Measurements from ENCODE around the gene LRRC8E. TPM values are rescaled to one million over a fixed set of nuclear protein-coding genes. Genes with fewer than 3 reads are reported as not detected.

The LRRC8E gene
- total and polyA plus RNA-seq, 7 donors: 0.03 to 0.26 (median 0.09) TPM; not detected in 1

DNA sequence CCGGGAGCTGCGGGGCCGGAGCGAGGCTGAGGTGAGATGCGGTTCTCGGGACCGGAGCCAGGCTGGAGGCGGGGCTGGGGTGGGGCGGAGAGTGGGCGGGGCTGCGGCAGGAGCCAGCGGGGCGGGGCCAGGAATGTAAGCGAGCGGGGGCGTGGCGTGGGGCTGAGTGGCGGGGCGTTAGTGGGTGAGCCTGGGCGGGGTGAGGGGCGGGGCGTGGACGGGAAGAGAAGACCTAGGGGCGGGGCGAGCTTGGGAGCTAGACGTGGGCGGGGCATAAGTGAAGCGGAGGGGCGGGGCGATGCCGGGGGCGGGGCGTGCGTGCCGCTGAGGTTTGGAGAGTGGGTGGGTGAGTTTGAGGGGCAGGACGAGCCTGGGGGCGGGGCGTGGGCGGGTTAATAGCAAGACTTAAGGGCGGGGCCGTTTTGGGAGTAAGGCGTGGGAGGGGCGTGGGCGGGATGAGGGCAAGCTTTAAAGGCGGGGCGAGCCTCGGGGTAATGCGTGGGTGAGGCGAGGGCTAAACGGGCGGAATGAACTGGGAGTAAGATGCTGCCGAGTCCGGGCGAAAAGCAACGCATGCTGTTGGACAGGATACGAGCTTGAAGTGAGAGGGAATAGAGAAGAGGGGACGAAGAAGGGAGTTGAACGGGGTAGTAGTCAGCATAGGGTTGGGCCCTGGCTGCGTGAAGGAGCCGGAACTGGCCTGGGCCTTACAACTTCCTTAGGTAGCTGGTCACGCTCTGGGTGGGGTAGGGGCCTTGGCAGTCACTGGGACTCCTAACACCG, 32.4 kb downstream of the LRRC8E start:
- Histone ChIP-seq H3K36me3 (ENCODE audit: insufficient read depth in 1 of 2, low read depth in 1 of 2) (peaks cover 3 to 15% of the 10 kb centered on the region in 2 donors), H3K9me3 (no peaks in the 10 kb centered on the region), H3K4me3 (peak overlapping the region; percentile 82), H3K27me3 (ENCODE audit: insufficient read depth in 3 of 3, low read length in 2 of 3) (peaks cover 0 to 14% (median 0%) of the 10 kb centered on the region in 3 donors), H3K27ac (peak overlapping the region; percentile 74), H3K4me1 (peaks cover 24% of the 10 kb centered on the region)
- 1 to 2% (median 1%) methylated on average over 37 to 62 of the region's 62 CpGs for WGBS, 3 donors
- ATAC-seq: peak; percentile 83 to 86 (median 86)
- TF ChIP-seq, protein P1, sequence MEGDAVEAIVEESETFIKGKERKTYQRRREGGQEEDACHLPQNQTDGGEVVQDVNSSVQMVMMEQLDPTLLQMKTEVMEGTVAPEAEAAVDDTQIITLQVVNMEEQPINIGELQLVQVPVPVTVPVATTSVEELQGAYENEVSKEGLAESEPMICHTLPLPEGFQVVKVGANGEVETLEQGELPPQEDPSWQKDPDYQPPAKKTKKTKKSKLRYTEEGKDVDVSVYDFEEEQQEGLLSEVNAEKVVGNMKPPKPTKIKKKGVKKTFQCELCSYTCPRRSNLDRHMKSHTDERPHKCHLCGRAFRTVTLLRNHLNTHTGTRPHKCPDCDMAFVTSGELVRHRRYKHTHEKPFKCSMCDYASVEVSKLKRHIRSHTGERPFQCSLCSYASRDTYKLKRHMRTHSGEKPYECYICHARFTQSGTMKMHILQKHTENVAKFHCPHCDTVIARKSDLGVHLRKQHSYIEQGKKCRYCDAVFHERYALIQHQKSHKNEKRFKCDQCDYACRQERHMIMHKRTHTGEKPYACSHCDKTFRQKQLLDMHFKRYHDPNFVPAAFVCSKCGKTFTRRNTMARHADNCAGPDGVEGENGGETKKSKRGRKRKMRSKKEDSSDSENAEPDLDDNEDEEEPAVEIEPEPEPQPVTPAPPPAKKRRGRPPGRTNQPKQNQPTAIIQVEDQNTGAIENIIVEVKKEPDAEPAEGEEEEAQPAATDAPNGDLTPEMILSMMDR (IDR thresholded peaks at IDR 0.05): no peak
- peak; percentile 100 for DNase-seq
- intact Hi-C loops (cut with DNase I): no loop called here

DNA sequence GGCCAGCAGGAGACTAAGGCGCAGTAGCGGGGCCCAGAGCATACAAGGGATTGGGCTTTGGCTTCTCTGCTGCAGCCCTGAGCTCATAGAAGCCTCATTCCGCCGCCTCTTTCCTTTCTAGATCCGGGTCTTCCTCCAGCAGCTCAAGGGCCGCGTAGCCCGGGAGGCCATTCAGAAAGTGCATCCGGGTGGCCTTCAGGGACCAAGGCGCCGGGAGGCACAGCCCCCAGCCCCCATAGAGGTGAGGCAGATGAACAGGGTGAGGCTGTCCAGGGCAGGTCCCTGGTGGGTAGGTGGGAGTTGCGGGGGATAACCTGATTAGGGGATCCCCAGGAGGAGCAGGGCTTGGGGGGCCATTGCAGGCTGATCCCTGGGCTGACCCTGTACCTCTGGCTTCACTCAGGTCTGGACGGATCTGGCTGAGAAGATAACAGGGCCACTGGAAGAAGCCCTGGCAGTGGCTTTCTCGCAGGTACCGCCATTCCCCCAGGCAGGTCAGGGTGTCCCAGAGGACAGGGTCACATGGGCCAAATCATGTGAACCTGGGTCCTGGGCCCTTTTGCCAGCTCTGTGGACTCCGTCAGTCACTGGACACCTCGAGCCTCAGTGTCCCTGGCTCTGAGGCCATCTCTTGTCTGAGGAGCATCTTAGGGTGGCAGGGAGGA, 33.1 kb downstream of the LRRC8E start:
- intact Hi-C loops (cut with DNase I): no loop called here
- TF ChIP-seq, protein P1 (IDR thresholded peaks at IDR 0.05): no peak
- 44 to 50% (median 48%) methylated on average over 15 to 17 of the region's 17 CpGs for WGBS, 3 donors
- DNase-seq: peak in 1 of 2 donors; percentile 66
- H3K27ac ChIP-seq: peak overlapping the region; percentile 70
- peaks cover 0 to 14% (median 0%) of the 10 kb centered on the region in 3 donors for H3K27me3 ChIP-seq (ENCODE audit: insufficient read depth in 3 of 3, low read length in 2 of 3)
- peaks cover 26% of the 10 kb centered on the region for H3K4me1 ChIP-seq
- no peak for ATAC-seq
- H3K9me3 ChIP-seq: no peaks in the 10 kb centered on the region
- H3K4me3 ChIP-seq: peak overlapping the region; percentile 61
- H3K36me3 ChIP-seq (ENCODE audit: insufficient read depth in 1 of 2, low read depth in 1 of 2): peaks cover 3 to 15% of the 10 kb centered on the region in 2 donors

DNA sequence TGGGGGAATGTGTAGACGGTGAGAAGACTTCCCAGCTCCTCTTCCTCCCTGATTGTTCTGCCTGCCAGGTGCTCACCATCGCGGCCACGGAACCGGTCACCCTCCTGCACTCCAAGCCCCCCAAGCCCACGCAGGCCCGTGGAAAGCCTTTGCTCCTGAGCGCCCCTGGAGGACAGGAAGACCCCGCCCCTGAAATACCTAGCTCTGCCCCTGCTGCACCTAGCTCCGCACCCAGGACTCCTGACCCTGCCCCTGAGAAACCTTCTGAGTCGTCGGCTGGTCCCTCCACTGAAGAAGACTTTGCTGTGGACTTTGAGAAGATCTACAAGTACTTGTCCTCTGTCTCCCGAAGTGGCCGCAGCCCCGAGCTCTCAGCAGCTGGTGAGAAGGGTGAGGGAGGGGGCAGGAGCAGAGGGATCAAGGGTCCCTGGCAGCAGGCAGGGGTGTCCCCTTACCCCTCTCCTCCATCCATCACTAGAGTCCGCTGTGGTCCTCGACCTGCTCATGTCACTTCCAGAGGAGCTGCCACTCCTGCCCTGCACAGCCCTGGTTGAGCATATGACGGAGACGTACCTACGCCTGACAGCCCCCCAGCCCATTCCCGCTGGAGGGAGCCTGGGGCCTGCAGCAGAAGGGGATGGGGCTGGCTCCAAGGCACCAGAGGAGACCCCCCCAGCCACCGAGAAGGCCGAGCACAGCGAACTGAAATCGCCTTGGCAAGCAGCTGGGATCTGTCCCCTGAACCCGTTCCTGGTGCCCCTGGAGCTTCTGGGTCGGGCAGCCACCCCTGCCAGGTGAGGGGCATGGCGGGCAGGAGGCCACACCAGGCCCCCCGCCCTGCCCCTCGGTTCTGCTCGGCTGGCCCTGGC, 33.9 kb downstream of the LRRC8E start:
- TF ChIP-seq, protein P1 (IDR thresholded peaks at IDR 0.05): no peak
- H3K4me3 ChIP-seq: no peak overlapping the region
- peak; percentile 21 to 55 for DNase-seq

DNA sequence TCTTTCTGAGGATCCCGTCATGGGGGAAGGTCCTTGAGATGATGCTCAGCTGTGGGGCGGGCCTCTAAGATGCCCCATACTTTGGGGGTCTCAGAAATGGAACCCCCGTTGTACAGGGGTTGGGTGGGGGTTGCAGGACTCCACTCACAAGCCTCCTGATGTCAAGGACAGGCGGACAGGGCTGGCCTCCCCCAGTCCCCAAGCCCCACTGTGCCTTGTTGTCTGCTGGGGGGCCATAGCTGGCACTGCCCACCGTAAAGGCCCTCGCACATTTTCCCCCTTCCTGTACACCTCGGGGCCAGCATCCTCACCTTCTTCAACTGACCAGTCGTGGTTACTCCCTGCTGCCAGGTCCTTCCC, 34.5 kb downstream of the LRRC8E start:
- no peaks in the 10 kb centered on the region for H3K9me3 ChIP-seq
- intact Hi-C loops (cut with DNase I): no loop called here
- peaks cover 0 to 2% (median 0%) of the 10 kb centered on the region in 3 donors for H3K27me3 ChIP-seq (ENCODE audit: insufficient read depth in 3 of 3, low read length in 2 of 3)
- ATAC-seq (no peak), DNase-seq (no peak)
- 85 to 89% (median 89%) methylated on average over 8 of the region's 8 CpGs for WGBS, 3 donors
- H3K27ac ChIP-seq: no peak overlapping the region
- peaks cover 3 to 18% of the 10 kb centered on the region in 2 donors for H3K36me3 ChIP-seq (ENCODE audit: insufficient read depth in 1 of 2, low read depth in 1 of 2)
- no peak overlapping the region for H3K4me3 ChIP-seq
- peaks cover 25% of the 10 kb centered on the region for H3K4me1 ChIP-seq
- TF ChIP-seq, protein P1 (IDR thresholded peaks at IDR 0.05): no peak

More for the DNA sequence above, 33.9 kb downstream of the LRRC8E start:
- intact Hi-C loops (cut with DNase I): no loop called here
- peaks cover 0 to 8% (median 0%) of the 10 kb centered on the region in 3 donors for H3K27me3 ChIP-seq (ENCODE audit: insufficient read depth in 3 of 3, low read length in 2 of 3)
- H3K27ac ChIP-seq: no peak overlapping the region
- 86 to 91% (median 90%) methylated on average over 30 to 31 of the region's 31 CpGs for WGBS, 3 donors
- ATAC-seq: no peak
- peaks cover 28% of the 10 kb centered on the region for H3K4me1 ChIP-seq
- peaks cover 3 to 18% of the 10 kb centered on the region in 2 donors for H3K36me3 ChIP-seq (ENCODE audit: insufficient read depth in 1 of 2, low read depth in 1 of 2)
- H3K9me3 ChIP-seq: no peaks in the 10 kb centered on the region
